Muscle of arm (tissue), 14 donors: ENCODE measurements around the gene LRCH3. TPM values are rescaled to one million over a fixed set of nuclear protein-coding genes. Genes with fewer than 3 reads are reported as not detected.

Experiments
- DNase-seq: peaks from one replicate; pipeline ENCODE4 v3.0.0-alpha.2; 2013
- long read RNA-seq, 11 donors: transcript quantifications; one replicate each; lab custom pipeline, GENCODE V29; 2026
- polyA plus RNA-seq, 12 donors: library from polyadenylated mRNA; unstranded; fragments of 120-200 nt; gene quantifications; one replicate each; pipeline ENCODE4 v1.2.1, GENCODE V29; 2013; ENCODE audit not compliant: insufficient read length in 12 of 12

Gene LRCH3
- 10 to 100 TPM in 11 of 12 donors, not detected in 1; 14.2 to 54.5 (median 30.1) TPM for polyA plus RNA-seq
- long read RNA-seq, donor 1, partial matches to known transcripts, result 7 of 8 reads
- long read RNA-seq, donor 1, other reads (novel, unspliced or antisense), result 0 of 8 reads
- long read RNA-seq, donor 2, result 0 reads
- long read RNA-seq, donor 3, partial matches to known transcripts, result 0 of 1 reads
- long read RNA-seq, donor 3, other reads (novel, unspliced or antisense), result 0 of 1 reads
- long read RNA-seq, donor 4, partial matches to known transcripts, result 0 of 2 reads
- long read RNA-seq, donor 4, other reads (novel, unspliced or antisense), result 0 of 2 reads
- long read RNA-seq, donor 5, partial matches to known transcripts, result 0 of 2 reads
- long read RNA-seq, donor 5, other reads (novel, unspliced or antisense), result 0 of 2 reads
- long read RNA-seq, donor 6, partial matches to known transcripts, result 5 of 5 reads
- long read RNA-seq, donor 6, other reads (novel, unspliced or antisense), result 0 of 5 reads
- long read RNA-seq, donor 7, result 0 reads
- long read RNA-seq, donor 8, partial matches to known transcripts, result 5 of 8 reads
- long read RNA-seq, donor 8, other reads (novel, unspliced or antisense), result 0 of 8 reads
- long read RNA-seq, donor 9, partial matches to known transcripts, result 0 of 1 reads
- long read RNA-seq, donor 9, other reads (novel, unspliced or antisense), result 0 of 1 reads
- long read RNA-seq, donor 10, partial matches to known transcripts, result 0 of 4 reads
- long read RNA-seq, donor 10, other reads (novel, unspliced or antisense), result 0 of 4 reads
- long read RNA-seq, donor 11, partial matches to known transcripts, result 5 of 5 reads
- long read RNA-seq, donor 11, other reads (novel, unspliced or antisense), result 0 of 5 reads

DNA sequence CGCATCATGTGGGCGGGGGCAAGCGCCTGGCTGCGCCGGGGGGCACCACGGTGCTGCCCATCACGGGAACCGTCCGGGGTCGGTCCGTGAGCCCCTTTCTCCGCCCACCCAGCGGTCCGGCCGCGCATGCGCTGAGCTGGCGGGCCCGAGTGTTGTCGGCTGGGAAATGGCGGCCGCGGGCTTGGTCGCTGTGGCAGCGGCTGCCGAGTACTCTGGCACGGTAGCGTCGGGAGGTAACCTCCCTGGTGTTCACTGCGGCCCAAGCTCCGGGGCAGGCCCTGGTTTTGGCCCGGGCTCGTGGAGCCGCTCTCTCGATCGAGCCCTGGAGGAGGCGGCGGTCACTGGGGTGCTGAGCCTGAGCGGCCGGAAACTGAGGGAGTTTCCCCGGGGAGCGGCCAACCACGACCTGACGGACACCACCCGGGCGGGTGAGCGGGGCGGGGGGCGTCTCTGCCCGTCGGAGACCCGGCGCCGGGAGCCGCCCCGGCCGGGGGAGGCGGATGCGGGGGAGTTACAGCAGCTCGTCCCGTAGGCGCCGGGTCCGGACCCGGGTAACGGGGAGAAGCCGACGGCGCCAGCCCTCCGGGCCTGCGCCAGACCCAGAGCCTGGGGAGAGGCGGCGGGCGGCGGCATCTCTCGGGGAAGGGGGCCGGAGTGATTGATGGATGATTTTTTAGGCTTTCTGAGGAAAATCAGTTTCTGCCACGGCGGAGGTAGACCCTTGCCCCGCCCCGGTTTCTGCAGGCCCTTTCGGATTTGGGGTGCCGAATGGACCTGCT lies at the start of gene LRCH3:
TSS of gene LRCH3 (plus strand) at position 142 of the 779 bp plus-strand sequence. CDS start at position 167, 25 bp downstream.
- DNase-seq, result peak; percentile 86

DNA sequence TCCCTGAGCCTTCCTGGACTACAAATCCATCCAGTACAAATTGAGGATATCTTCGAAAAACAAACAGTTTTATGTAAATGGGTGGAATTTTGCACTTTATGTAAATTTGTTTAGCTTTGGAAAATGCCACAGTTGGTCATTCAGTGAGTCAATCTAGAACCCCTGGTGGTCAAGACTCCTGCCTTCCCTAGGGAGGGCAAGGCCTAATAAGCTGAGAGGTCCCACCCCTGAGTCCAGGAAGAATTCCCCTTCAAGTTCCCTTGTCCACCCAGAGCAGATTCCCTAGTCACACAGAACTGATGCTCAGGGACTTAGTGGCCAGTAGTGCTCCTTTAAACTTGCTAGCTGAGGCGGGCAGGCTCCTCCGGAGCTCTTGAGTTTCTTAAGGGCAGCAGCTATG lies 48.3 kb upstream of the LRCH3 start:
- no peak for DNase-seq

GRCh38 chr3:197746209-197746608 lies 44.8 kb upstream of the LRCH3 start:
- DNase-seq, result no peak

DNA sequence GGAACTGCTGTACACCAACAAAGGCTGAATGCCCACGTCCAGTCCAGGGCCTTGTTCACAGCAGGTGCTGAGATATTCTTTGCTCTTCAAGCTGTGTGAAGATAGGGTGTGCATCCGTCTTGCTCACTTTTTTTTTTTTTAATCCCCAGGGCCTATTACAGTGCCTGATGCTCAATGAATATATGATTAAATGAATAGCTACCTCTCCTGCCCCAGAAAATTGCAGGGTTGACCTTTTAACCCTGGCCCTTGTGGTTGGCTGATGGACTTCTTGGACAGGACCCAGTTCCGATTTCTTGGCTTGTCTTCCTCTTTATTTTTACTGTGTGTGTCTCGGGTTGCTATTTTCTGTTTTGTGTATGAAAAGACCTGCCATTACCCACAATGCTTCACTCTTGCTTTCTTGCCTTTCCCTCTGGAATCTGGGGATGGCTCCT lies 44.2 kb upstream of the LRCH3 start:
- DNase-seq, result no peak

DNA sequence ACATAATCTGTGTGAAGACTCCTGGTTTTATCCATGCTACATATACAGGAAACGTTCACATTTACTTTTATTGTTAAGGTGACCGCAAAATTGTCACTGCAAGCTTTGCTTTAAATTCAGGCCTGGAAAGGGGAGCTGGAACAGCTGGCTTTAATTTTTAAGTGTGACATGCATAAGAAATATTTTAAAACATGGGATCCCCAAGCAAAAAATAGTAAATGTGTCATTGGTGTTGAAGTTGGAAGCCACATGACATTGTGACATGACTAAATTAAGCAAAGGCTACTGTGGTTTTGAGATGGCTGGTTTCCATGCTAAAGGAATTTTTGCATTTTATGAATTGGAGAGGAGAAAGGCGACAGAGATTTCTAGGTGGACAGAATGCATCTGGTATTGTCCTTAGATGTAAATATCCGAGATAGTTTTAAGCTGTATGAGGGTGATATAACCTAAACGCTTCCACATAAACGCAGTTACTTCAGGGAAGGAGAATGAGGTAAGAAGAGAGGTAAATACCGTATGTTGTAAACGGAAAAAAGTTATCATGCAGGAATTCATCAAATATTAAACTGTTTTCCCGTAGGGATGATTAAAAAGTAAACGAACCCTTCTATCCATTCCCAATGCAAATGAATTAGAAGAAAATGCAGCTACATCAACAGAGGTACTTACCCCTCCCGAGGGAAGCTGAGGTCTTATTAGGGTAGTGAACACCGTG lies 42.3 kb upstream of the LRCH3 start:
- DNase-seq, result no peak

DNA sequence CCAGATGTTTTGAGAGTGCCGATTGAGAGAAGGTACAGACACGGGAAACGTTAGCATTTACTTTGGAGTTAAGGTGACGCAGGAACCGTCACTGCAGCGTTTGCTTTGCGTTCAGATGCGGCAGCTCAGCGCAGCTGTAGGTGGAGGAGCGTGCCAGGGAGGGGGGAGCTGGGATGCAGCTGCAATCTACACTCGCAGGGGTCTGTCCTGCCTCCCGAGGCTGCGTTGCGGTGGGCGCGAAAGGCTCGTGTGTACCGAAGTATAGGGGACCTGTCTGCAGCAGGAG lies 41.8 kb upstream of the LRCH3 start:
- no peak for DNase-seq

DNA sequence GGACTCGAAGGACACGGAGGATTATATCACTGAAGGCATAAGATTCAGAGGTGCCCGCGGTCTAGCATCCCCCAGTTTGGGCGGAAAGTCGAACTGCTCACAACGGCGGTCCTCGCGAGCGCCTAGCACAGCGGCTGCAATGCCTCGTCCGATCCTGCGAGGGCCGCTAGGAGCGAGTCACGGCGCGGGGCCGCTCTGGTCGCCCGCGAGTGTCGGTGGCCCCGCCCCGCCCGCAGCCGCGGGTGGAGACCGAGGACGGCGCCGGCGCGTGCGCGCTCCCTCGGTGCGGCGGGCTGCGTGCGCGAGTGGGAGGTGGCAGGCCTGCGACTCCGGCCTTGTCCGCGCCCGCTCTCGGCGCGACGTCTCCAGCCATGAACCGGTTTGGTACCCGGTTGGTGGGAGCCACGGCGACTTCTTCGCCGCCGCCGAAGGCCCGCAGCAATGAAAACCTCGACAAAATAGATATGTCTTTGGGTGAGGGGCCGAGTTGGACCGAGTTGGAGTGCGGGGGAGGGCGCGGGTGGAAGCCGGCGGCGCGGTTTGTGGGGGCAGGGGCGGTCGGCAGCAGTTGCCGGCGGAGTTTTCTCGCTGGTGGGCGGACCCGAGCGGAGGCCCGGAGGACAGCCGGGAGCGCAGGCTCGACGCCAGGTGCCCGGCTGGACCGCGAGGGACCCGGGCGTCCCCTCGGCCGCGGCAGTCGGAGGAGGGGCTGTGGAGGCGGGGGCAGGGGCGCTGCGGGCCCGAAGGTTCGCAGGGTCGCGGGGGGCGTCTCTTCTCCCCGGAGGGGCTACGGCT lies 41.3 kb upstream of the LRCH3 start, which contains the start of gene FYTTD1:
TSS of gene FYTTD1 (plus strand) at position 283 of the 795 bp plus-strand sequence. CDS start at position 372, 89 bp downstream.
- peak; percentile 88 for DNase-seq

DNA sequence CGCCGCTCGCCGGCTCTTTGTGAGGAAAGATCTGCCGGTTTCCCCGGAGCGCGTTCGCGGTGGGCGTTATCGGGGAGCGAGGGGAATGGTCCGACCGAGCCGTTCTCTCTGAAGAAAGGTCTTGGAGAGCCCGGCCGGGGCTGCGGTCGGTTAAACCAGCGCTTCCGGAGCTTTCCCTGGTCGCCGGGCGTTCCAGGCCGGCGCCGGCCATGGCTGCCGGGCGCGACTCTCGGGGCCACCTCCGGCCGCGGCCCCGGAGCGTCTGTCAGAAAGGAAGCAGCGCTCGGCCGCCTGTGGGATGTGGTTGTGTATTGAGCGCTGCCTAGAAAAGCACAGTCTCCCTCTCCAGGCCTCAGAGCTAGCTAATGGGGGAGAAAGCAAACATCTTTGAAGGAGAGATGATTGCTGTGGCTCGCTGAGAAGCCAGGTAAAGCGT lies 40.6 kb upstream of the LRCH3 start:
- DNase-seq, result peak; percentile 61

DNA sequence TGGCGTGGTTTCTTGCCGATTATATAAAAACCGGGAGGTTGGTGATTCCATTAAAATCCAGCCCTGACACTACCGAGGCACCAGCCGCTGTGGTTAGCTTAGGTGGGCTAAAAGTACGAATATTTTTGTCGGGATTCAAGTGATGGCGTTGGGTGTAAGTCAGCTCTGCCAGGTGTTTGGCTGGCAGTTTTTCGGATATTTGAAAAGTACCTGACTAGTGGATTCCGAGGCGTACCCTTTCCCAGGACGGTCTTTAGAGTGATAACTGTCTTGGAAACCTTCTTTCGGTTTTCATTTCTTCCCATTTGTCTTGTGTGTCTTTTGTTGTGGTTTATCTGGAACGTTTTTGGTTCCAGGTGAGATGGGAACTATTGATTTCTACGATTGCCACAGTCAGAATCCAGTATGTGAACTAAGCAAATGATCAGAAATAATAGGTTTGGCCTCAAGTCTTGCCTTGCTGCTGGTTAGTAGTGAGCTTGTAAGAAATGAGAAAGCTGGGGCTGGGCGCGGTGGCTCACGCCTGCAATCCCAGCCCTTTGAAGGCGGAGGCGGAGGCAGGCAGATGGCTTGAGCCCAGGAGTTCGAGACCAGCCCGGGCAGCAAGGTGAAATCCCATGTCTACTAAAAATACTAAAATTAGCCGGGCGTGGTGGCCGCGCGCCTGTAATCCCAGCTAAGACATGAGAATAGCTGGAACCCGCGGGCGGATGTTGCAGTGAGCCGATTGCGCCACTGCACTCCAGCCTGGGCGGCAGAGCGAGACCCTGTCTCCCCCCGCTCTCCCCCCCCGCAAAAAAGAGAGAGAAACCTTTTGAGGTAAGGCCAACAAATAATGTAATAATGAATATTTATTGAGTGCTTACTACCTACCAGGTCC lies 40.0 kb upstream of the LRCH3 start:
- peak; percentile 25 for DNase-seq

DNA sequence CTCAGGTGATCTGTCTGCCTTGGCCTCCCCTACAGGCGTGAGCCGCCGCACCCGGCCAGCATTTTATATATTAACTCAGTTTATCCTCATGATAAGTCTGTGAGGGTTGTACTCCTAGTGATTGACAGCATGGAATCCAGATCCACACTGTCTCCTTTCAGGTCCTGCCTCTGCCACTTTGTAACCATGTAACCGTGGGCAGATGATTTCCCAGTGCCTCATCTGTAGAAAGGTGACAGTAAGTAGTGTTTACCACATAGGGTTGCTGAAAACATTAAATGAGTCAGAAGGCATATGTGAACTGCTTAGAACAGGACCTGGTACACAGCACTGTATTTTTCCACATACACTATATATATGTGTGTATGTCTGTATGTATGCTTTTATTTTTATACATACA lies 38.9 kb upstream of the LRCH3 start:
- no peak for DNase-seq

- no peak for DNase-seq
Observed at GRCh38 chr3:197753263-197753662, 37.8 kb upstream of the LRCH3 start.

GRCh38 chr3:197756704-197757103 lies 34.4 kb upstream of the LRCH3 start:
- DNase-seq, result no peak

GRCh38 chr3:197758512-197758911 lies 32.5 kb upstream of the LRCH3 start:
- DNase-seq, result no peak

DNA sequence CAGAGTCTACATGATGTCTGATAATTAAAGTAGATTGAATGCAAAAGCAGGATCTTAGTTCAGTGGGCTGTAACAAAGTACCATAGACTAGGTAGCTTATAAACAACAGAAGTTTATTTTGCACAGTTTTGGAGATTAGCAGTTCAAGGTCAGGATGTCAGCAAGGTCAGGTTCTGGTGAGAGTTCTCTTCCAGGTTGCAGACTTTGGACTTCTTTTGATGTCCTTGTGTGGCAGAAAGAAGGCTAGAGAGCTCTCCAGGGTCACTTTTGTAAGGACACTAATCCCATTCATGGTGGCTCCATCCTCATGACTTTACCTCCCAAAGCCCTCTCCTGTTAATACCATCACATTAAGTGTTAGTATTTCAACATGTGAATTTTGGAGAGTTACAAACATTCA lies 29.3 kb upstream of the LRCH3 start:
- no peak for DNase-seq

DNA sequence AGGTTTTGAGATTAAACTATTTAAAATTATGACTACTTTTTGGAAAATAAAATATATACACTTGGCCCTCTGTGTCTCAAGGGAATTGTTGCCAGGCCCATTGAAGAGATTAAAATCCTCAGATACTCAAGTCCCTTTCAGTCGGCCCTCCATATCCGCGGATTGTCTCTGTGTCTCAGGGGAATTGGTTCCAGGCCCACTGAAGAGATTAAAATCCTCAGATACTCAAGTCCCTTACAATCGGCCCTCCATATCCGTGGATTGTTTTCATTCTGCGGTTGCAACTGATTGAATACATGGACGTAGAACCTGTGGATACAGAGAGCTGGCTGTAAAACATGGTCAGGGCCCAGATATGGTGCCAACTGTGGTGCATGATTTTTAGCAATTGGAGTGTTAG lies 15.7 kb upstream of the LRCH3 start:
- no peak for DNase-seq

DNA sequence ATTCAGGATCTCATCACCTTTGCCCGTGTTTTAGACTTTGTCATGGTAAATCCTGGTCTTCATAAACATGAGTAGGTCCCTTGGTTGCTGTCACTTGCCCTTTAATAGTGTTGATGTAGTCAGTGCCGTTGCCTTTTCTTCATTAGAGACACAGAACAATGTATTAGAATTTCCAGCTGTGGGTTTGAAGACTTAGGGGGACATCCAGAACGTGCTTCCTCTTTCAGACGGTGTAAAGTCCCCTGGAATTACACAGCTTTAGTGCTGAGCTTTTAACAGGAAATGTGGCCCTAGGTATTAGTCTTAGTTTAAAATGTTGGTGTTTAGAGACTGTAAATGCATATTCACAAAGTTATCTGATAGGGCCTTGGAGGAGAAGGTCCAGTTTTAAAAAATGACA lies 8.8 kb upstream of the LRCH3 start:
- DNase-seq, result no peak

- no peak for DNase-seq
Observed at GRCh38 chr3:197784019-197784585, 7.0 kb upstream of the LRCH3 start.

GRCh38 chr3:197787412-197787811 lies 3.6 kb upstream of the LRCH3 start:
- DNase-seq, result no peak

GRCh38 chr3:197789309-197789708 lies 1.7 kb upstream of the LRCH3 start:
- no peak for DNase-seq
